Measurements from ENCODE around the gene SLC37A2.

- TF ChIP-seq CTCF (conservative IDR thresholded peaks at IDR 0.05 in 1 of 2, IDR thresholded peaks at IDR 0.05 in 1 of 2; ENCODE audit: extremely low read depth in 1 of 2, insufficient read depth in 1 of 2, low read depth in 1 of 2, low read length in 2 of 2) (no peak), EZH2 (IDR thresholded peaks at IDR 0.05; ENCODE audit: borderline replicate concordance, low read length) (no peak)
These were observed 23.7 kb downstream of the SLC37A2 start for GRCh38 chr11:125086633-125087296.

All from mammary epithelial cell (primary cell).